Measurements from ENCODE around the gene SLC9A8.

SLC9A8 gene

DNA sequence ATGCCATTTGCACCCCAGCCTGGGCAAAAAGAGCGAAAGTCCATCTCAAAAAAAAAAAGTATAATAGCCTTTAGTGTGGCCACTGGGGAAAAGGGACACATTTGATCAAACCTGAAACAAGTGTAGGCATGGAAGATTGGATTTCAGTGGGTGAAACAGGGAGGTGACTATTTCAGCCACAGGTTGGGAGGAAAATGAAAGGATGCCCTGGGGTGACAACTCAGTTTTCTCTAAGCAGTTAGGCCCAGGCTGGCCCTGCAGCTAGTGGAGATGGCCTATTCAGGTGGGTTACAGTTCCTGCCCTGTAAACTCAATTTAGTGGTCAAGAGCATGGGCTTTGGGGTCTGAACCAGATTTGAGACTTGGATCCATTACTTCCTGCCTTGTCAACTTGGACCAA is 66.3 kb downstream of the SLC9A8 start:
- no peak overlapping the region for H3K4me3 ChIP-seq (ENCODE audit: low read length)
- no peak for DNase-seq (ENCODE audit: low read depth)
- TF ChIP-seq, protein P1, sequence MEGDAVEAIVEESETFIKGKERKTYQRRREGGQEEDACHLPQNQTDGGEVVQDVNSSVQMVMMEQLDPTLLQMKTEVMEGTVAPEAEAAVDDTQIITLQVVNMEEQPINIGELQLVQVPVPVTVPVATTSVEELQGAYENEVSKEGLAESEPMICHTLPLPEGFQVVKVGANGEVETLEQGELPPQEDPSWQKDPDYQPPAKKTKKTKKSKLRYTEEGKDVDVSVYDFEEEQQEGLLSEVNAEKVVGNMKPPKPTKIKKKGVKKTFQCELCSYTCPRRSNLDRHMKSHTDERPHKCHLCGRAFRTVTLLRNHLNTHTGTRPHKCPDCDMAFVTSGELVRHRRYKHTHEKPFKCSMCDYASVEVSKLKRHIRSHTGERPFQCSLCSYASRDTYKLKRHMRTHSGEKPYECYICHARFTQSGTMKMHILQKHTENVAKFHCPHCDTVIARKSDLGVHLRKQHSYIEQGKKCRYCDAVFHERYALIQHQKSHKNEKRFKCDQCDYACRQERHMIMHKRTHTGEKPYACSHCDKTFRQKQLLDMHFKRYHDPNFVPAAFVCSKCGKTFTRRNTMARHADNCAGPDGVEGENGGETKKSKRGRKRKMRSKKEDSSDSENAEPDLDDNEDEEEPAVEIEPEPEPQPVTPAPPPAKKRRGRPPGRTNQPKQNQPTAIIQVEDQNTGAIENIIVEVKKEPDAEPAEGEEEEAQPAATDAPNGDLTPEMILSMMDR (conservative IDR thresholded peaks at IDR 0.05; ENCODE audit: low read length): no peak

DNA sequence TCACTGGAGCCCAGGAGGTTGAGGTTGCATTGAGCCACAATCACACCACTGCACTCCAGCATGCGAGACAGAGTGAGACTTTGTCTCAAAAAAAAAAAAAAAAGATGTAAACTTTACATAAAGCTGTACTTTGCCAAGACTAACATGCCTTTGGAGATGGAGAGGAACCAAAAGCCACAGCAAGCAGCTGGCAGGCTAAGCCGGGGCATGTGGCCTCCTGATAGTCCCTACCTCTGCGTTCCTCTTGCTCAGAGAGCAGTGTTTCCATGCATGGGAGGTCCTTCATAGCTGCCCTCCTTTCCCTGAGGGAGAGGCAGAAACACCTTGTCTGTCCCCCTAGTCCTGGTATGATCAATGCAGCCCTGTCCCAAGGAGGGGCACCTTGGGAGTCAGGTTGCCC is 67.5 kb downstream of the SLC9A8 start:
- TF ChIP-seq, protein P1 (conservative IDR thresholded peaks at IDR 0.05; ENCODE audit: low read length): no peak
- DNase-seq (ENCODE audit: low read depth): no peak
- H3K4me3 ChIP-seq (ENCODE audit: low read length): no peak overlapping the region

DNA sequence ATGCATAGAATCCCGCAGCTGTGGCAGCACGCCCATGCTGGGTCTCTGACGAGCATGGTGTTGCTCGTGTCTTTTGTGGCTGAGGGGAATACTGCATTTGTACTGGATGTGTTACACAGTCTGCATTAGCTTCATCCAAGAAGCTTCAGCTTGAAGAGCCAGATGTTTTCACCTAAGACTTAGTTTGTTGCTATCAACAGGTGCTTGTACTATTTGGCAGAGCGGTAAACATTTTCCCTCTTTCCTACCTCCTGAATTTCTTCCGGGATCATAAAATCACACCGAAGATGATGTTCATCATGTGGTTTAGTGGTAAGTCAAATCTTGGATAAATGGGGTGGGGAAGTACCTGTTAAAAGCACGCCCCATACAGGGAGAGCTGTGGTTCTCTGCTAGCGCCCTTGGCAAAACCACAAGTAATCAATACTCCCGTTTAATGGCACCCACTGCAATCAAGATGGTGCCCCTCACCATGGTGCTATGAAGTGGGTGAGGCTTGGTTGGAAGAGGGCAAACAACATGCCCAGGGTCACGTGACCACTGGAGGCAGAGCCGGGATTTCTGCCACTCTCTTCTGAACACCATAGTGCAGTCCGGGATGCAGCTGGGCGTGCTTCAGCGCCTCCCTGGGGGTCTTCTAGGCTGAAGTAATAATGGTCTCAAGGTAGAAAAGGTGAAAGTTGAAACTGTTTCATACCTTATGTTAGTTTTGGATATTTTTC is 68.3 kb downstream of the SLC9A8 start:
- H3K4me3 ChIP-seq (ENCODE audit: low read length): no peak overlapping the region
- TF ChIP-seq, protein P1 (conservative IDR thresholded peaks at IDR 0.05; ENCODE audit: low read length): no peak
- no peak for DNase-seq (ENCODE audit: low read depth)

DNA sequence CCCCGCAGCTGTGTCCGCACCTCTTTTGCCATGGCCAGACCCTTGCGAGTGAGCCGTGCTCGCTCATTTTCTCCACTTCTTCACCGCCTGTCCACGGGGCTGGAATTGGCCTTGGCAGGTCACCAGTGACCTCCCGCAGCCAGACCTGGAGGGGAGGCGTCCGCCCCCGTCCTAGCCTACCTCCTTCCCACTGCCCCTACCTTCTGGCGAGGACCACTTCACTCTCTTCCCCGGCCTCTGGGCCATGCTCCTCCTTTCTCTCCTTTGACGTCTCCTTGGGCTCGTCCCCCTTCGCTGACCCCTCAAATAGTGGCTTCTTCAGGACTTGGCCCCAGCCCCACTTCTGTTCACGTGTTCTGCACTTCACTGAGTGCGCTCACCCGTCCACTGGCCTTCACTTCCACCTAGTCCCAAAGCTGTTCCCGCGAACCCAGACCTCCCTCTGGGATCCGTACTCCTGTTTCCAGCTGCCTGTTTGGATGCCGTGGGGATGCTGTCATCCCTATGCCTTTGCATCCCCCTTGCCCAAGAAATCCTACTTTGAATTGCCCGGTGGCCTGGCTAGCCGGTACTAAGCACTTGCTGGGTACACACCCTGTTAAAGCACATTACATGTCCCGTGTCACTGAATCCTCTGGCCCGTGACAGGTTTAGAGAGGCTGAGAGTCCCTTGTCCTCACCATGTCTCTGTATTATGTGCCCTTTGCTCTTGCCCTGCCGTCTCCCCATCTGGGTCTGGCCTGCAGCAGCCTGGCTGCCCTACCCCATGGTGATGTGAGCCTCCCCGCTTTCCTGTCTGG is 69.7 kb downstream of the SLC9A8 start:
- no peak overlapping the region for H3K4me3 ChIP-seq (ENCODE audit: low read length)
- DNase-seq (ENCODE audit: low read depth): no peak
- TF ChIP-seq, protein P1 (conservative IDR thresholded peaks at IDR 0.05; ENCODE audit: low read length): no peak

DNA sequence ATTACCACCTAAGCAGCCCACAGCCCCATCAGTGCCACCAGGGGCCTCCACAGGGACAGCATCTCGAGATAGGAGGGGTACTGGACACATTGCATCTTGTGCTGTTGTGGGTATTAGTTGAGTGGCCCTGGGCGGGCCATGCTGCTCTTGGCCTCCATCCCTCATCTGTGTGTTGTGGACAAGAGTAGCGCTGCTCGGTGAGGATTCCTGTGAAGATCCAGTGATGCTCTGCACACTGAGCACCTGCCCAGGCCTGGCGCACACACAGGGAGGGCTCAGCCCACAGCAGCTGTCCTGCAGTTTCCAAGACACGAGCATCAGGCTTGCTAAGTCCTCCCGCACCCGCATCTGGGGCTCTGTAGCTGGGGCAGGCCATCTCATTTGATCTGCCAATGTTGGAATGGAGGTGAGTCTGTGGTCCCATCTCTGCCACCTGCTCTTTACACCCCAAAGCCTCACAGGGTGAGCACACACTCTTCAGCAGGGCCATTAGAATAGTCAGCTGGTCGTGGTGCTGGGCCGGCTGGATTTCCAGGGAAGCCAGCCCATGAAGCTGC is 70.7 kb downstream of the SLC9A8 start:
- TF ChIP-seq, protein P1 (conservative IDR thresholded peaks at IDR 0.05; ENCODE audit: low read length): no peak
- H3K4me3 ChIP-seq (ENCODE audit: low read length): no peak overlapping the region
- no peak for DNase-seq (ENCODE audit: low read depth)

DNA sequence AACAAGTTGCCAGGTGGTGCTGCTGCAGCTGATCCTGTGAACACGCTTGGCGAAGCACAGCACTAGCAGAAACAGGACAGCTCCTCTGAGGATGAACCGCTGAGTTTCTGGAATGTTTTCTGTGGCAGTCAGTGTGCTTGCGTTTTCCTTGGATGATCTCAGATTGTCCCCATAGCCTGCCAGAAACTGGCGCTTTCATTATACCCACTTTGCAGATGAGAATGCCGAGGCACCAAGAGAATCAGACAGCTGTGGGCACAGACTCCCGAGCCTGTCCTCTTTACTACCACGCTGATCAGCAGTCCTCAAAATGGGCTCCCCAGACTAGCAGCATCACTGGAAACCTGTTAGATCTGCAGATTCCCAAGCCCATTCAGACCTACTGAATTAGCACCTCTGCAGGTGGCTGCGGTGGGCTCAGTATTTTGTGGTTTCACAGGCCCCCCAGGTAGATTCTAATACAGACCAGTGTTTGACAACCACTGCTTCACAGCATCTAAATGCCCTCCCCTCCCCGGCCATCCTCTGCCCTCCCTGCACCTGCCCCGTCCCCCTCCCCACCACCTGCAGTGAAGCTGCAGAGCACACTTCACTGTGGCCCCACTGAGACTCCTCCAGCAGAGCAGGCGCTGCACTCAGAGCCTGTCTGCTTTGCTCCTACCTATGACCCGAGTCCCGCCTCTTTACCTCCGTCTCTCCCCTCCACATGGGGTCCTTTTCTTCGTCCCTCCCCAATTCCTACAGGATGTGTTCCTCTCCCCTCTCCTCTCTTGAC is 73.1 kb downstream of the SLC9A8 start:
- DNase-seq (ENCODE audit: low read depth): no peak

More for the DNA sequence above, 73.1 kb downstream of the SLC9A8 start:
- TF ChIP-seq, protein P1 (conservative IDR thresholded peaks at IDR 0.05; ENCODE audit: low read length): no peak
- H3K4me3 ChIP-seq (ENCODE audit: low read length): no peak overlapping the region

Data from AG10803 (cell line).